ENCODE measurements around the gene CENPVL2. TPM values are rescaled to one million over a fixed set of nuclear protein-coding genes. Genes with fewer than 3 reads are reported as not detected.

The CENPVL2 gene
- total RNA-seq: not detected in 2 replicates

DNA sequence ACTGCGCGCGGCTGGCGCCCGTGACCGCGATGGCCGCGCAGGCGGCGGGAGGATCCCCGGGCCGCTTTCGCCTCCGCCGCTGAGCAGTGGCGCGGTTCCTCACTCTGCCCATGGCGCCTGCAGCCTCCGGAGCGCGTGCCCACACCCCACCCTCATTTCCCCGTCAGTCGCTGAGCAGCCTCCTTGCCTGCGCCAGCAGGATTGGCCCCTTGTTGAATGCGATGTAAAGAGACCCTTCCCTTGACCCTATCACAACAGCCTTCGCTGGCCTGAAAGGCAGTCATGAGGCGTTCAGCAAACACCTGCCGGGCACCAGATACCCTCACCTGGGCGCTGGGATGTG, at the start of gene CENPVL2:
Gene CENPVL2, minus strand, starts transcription at position 112 of the 343 bp plus-strand sequence. Its CDS starts 0 bp downstream, at position 112.

DNA sequence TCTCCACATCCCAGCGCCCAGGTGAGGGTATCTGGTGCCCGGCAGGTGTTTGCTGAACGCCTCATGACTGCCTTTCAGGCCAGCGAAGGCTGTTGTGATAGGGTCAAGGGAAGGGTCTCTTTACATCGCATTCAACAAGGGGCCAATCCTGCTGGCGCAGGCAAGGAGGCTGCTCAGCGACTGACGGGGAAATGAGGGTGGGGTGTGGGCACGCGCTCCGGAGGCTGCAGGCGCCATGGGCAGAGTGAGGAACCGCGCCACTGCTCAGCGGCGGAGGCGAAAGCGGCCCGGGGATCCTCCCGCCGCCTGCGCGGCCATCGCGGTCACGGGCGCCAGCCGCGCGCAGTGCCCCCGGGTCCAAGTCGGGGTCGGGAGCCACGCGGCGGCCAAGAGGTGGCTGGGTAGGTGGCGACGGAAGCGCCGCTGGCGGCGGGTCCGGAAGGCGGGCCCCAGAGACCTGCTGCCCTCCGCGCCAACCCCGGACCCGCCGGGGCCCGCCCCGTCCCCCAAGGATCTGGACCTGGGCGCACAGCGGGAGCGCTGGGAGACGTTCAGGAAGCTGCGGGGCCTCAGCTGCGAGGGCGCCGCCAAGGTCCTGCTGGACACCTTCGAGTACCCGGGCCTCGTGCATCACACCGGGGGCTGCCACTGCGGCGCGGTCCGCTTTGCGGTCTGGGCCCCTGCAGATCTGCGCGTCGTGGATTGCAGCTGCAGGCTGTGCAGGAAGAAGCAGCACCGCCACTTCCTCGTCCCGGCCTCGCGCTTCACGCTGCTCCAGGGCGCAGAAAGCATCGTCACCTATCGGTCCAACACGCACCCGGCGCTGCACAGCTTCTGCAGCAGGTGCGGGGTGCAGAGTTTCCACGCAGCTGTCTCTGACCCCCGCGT, 27.9 kb upstream of the CENPVL2 start, which contains the start of gene CENPVL1:
Gene CENPVL1, plus strand, starts transcription at position 236 of the 888 bp plus-strand sequence. Its CDS starts 0 bp downstream, at position 236.

Other genes with a start within 250 kb of the CENPVL2 start
- gene NUDT11, start 186.2 kb downstream of the CENPVL2 start, total RNA-seq: 1.1 and 1.2 TPM in 2 replicates
- not detected in 2 replicates for gene CENPVL3, start 63.9 kb downstream of the CENPVL2 start, total RNA-seq
- gene CENPVL1, start 27.7 kb upstream of the CENPVL2 start, total RNA-seq: not detected in 2 replicates
- 3.1 and 5.4 TPM in 2 replicates for gene GSPT2, start 60.6 kb upstream of the CENPVL2 start, total RNA-seq
- 35.5 and 70.2 TPM in 2 replicates for gene MAGED1, start 210.8 kb upstream of the CENPVL2 start, total RNA-seq